GM18508 (cell line): ENCODE measurements around the gene CPD.

ENCODE experiments used
- ATAC-seq: cut with Tn5 transposase; IDR thresholded peaks from one replicate; pipeline ENCODE4 v1.9.1; 2021; ENCODE audit warnings: moderate number of reproducible peaks; ENCODE audit not compliant: insufficient read depth, unreplicated experiment

CPD gene

DNA sequence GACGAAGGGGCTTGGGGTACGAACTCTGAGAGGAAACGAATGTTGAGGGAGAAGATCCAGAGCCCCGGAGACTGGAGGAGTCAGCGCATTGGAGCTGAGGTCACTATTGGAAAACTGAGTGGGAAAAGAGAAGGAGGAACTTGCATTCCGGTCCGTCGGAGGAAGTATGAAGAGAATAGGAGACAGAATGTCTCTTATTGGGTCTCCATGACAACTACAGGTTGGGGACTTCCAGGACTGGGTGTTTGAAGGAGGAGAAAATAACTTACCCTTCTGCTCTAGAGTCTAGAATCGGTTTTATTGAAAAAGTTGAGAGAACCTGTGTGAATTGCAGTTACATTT, 99.0 kb downstream of the CPD start:
- ATAC-seq, result no peak

DNA sequence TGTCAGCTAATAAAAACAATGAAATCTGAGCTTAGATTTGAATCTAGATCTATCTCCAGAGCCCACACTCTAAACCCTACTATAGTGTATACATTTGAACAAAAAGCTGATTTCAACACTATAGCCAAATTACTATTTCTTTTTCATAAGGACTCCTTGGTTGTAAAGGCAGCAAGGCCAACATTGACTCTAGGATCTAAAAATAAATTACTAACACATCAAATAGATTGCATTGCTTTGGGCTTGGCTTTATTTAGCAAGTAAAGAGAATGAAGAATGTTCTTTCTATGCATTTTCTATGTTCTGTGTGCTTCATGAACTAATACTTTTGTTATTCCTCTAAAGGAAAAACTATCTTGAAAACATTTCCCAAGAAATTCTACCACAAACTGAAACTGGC, 103.8 kb downstream of the CPD start:
- ATAC-seq, result no peak

GRCh38 chr17:30483159-30483558, 104.4 kb downstream of the CPD start:
- ATAC-seq, result no peak

GRCh38 chr17:30493780-30494179, 115.1 kb downstream of the CPD start:
- ATAC-seq, result no peak

DNA sequence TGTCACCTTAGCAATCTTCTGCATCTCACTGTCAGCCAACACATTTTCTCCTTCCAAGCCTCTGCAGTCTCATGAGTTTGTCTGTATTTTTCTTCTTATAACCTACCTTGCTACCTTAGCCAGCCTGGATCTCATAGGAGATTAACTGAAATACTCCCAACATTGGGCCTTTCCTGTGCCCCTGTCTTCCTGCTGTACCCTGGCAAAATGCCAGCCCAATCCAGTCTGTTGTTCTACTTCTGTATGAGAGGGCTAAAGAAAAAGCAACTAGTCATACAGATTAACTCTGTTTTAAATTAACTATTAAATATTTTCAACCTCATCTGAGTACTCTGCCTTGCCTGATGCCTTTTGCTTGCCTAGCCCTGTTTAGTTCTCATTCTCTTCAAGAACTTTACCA, 116.9 kb downstream of the CPD start:
- ATAC-seq, result no peak

DNA sequence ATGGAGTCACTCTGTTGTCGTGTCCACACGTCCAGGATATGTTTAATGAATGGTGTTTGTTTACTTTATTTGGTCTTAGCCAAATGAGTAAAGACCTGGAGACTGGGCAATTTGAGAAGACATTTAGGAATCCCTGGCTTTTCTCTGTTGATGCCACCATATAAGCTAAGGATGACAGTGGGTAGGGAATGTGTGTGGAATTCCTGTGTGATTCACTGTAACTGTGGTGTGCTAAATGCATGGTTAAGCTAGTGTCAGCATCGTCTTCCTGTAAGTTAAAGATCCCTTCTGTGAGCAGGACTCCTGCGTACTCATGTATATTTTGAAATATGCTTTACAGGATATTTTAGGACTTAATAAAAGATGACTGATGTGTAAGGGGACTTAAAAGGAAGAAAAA, 124.8 kb downstream of the CPD start:
- no peak for ATAC-seq

DNA sequence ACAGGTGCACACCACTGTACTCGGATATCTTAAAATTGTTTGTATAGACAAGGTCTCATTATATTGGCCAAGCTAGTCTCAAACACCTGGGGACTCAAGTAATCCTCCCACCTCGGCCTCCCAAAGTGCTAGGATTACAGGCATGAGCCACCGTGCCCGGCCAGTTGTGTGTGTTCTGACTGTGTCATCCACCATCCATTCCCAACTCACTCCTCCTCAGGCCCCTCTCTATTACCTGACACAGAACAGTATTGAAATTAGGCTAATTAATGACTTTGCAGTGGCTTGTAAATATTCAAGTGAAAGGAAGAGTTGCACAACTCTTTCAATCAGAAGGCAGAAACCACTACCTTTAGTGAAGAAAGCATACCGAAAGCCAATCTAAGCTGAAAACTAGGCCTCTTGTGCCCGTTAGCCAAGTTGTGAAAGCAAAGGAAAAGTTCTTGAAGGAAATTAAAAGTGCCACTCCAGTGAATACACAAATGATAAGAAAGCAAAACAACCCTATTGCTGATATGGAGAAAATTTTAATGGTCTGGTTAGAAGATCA, 127.2 kb downstream of the CPD start:
- no peak for ATAC-seq

- no peak for ATAC-seq
Observed at GRCh38 chr17:30506481-30506880, 127.8 kb downstream of the CPD start.

DNA sequence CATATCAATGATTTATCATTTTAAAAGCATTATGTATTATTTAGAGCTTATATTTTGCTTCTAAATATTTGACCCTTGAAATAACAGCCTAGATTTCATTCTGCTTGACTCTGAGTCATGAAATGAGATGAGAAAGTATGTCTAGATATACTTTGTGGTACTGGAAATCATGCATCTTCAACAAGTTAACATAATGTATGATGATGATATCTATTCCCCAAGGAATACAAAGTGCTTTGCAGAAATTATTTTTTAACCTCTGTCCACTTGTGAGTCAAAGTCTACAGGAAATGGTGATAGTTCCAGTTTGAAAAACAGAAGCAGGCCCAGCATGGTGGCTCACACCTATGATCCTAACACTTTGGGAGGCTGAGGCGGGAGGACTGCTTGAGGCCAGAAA, 134.6 kb downstream of the CPD start:
- ATAC-seq, result no peak

GRCh38 chr17:30514895-30515596, 136.3 kb downstream of the CPD start:
- ATAC-seq, result no peak

GRCh38 chr17:30517786-30518185, 139.1 kb downstream of the CPD start:
- no peak for ATAC-seq

- no peak for ATAC-seq
Observed at GRCh38 chr17:30519166-30519565, 140.4 kb downstream of the CPD start.
